MCF 10A (cell line): Measurements from ENCODE around the gene DQX1. TPM values are rescaled to one million over a fixed set of nuclear protein-coding genes. Genes with fewer than 3 reads are reported as not detected.
"Not testable (repeated sequence)": the region's sequence is repeated elsewhere in the genome, so short reads cannot be mapped to it uniquely, and the experiment has no call there.

ENCODE experiments used
- BruUV-seq: library from RNA; stranded (reverse); fragments of 400-500 nt; replicated peaks from 2 replicates; lab custom pipeline; 2021; lab: Mats Ljungman, UMichigan
- CTCF ChIA-PET: fragments of 300-600 bp; sonication (Branson Sonifier 250); formaldehyde crosslinking; extraction: SDS; loops from one replicate; lab custom pipeline; 2021; ENCODE audit warnings: antibody characterized with exemption, inconsistent platforms; lab: Yijun Ruan, JAX
- POLR2A ChIA-PET: fragments of 300-600, 350-650 bp; sonication (Branson Sonifier 250); formaldehyde crosslinking; extraction: SDS; loops from one replicate; lab custom pipeline; 2020; ENCODE audit warnings: antibody characterized with exemption, inconsistent platforms; lab: Yijun Ruan, JAX
- DNase-seq: peaks from one replicate; pipeline ENCODE4 v3.0.0-alpha.2; 2018; ENCODE audit not compliant: unreplicated experiment
- H3K27ac Mint-ChIP-seq: one replicate; pipeline ENCODE4 v1.8.0; 2022; ENCODE audit warnings: mild to moderate bottlenecking, low read depth, mixed read lengths; ENCODE audit not compliant: unreplicated experiment
- H3K27me3 Mint-ChIP-seq: one replicate; pipeline ENCODE4 v1.8.0; 2022; ENCODE audit warnings: mixed read lengths; ENCODE audit not compliant: insufficient read depth, unreplicated experiment
- H3K36me3 Mint-ChIP-seq: one replicate; pipeline ENCODE4 v1.8.0; 2022; ENCODE audit warnings: mild to moderate bottlenecking, moderate library complexity, mixed read lengths; ENCODE audit not compliant: insufficient read depth, unreplicated experiment
- H3K4me1 Mint-ChIP-seq: one replicate; pipeline ENCODE4 v1.8.0; 2022; ENCODE audit warnings: mixed read lengths; ENCODE audit not compliant: insufficient read depth, unreplicated experiment
- H3K4me3 Mint-ChIP-seq: one replicate; pipeline ENCODE4 v1.8.0; 2022; ENCODE audit warnings: mild to moderate bottlenecking, moderate library complexity, mixed read lengths; ENCODE audit not compliant: unreplicated experiment
- H3K9me3 Mint-ChIP-seq: one replicate; pipeline ENCODE4 v1.8.0; 2022; ENCODE audit warnings: mixed read lengths; ENCODE audit not compliant: unreplicated experiment
- CTCF ChIP-seq: fragments of 200-600 bp; IDR thresholded peaks from one replicate; pipeline ENCODE4 v1.8.0; 2022; ENCODE audit warnings: antibody characterized with exemption, mild to moderate bottlenecking; ENCODE audit not compliant: unreplicated experiment
- intact Hi-C: fragments of 100-400 bp; cut with micrococcal nuclease; formaldehyde crosslinking; loops from 2 replicates; pipeline ENCODE4 v1.14.1; 2022
- total RNA-seq: library from RNA; stranded (reverse); gene quantifications from 2 replicates; pipeline ENCODE4 v1.2.3, GENCODE V29; 2022

The DQX1 gene
- total RNA-seq, 1 experiment from 2014 or later: 4.3 TPM

GRCh38 chr2:74472086-74472944 is 53.7 kb downstream of the DQX1 start, which contains the start of gene MRPL53:
Gene MRPL53 (minus strand): TSS chr2:74472680. CDS start chr2:74472660, 20 bp downstream.
- CTCF ChIA-PET: interaction anchor here (0.6 to 1.3 kb wide), 4 partner anchors 10 to 345 kb away, joined by 3 to 18 read pairs (median 3); partner anchors contain the start of genes CCDC142, INO80B and TTC31
- no peaks in the 10 kb centered on the region for H3K27me3 Mint-ChIP-seq
- intact Hi-C loops: no loop called here

GRCh38 chr2:74471332-74472065 is 54.5 kb downstream of the DQX1 start:
- H3K9me3 Mint-ChIP-seq: no peaks in the 10 kb centered on the region
- DNase-seq: no peak
- intact Hi-C loops: no loop called here
- H3K27me3 Mint-ChIP-seq: no peaks in the 10 kb centered on the region
- no peak for TF ChIP-seq CTCF
- CTCF ChIA-PET: interaction anchor here (0.6 to 0.7 kb wide), 4 partner anchors 10 to 123 kb away, joined by 3 to 5 read pairs (median 4); partner anchors contain the start of gene INO80B
- peaks cover 8% of the 10 kb centered on the region for H3K4me1 Mint-ChIP-seq
- no TSS peak for BruUV-seq
- peak overlapping the region; percentile 97 for H3K27ac Mint-ChIP-seq
- peak overlapping the region; percentile 94 for H3K4me3 Mint-ChIP-seq
- POLR2A ChIA-PET: interaction anchor here (1.1 to 5.7 kb wide), 6 partner anchors 11 to 61 kb away, joined by 3 to 84 read pairs (median 7); partner anchors contain the start of genes CCDC142, INO80B, TTC31 and WBP1
- H3K36me3 Mint-ChIP-seq: peaks cover 30% of the 10 kb centered on the region

More at GRCh38 chr2:74472086-74472944, 53.7 kb downstream of the DQX1 start, which contains the start of gene MRPL53:
- DNase-seq: peak; percentile 91
- TSS peak; percentile 94 for BruUV-seq
- peaks cover 8% of the 10 kb centered on the region for H3K4me1 Mint-ChIP-seq
- POLR2A ChIA-PET: interaction anchor here (0.6 to 5.7 kb wide), 12 partner anchors 9 to 735 kb away, joined by 3 to 84 read pairs (median 4); partner anchors contain the start of genes C2orf81, CCDC142, HTRA2 and INO80B
- H3K9me3 Mint-ChIP-seq: no peaks in the 10 kb centered on the region
- H3K36me3 Mint-ChIP-seq: peaks cover 36% of the 10 kb centered on the region
- TF ChIP-seq CTCF: no peak
- H3K27ac Mint-ChIP-seq: peak within 1 kb of the TSS; percentile 97
- H3K4me3 Mint-ChIP-seq: peak within 1 kb of the TSS; percentile 94

GRCh38 chr2:74470742-74471141 is 55.3 kb downstream of the DQX1 start:
- H3K27me3 Mint-ChIP-seq, DNase-seq, H3K4me1 Mint-ChIP-seq, BruUV-seq, H3K9me3 Mint-ChIP-seq, intact Hi-C loops, H3K27ac Mint-ChIP-seq: not testable (repeated sequence)
- CTCF ChIA-PET: interaction anchor here (0.6 kb wide), 1 partner anchor 9 kb away, joined by 5 read pairs; no protein-coding TSS in a partner anchor
- Mint-ChIP-seq H3K4me3 (peak overlapping the region; percentile 58), H3K36me3 (peaks cover 30% of the 10 kb centered on the region)
- POLR2A ChIA-PET: interaction anchor here (1.1 to 5.7 kb wide), 3 partner anchors 11 to 61 kb away, joined by 3 to 84 read pairs (median 54); partner anchors contain the start of genes CCDC142, INO80B, TTC31 and WBP1

Other genes starting within 250 kb of the DQX1 start
- 0.12 and 0.70 TPM in 2 replicates for gene SLC4A5, start 182.8 kb downstream of the DQX1 start, total RNA-seq
- 113 and 117 TPM in 2 replicates for gene DCTN1, start 145.9 kb downstream of the DQX1 start, total RNA-seq
- 4.3 and 5.6 TPM in 2 replicates for gene C2orf81, start 104.6 kb downstream of the DQX1 start, total RNA-seq
- 16.4 and 19.9 TPM in 2 replicates for gene WDR54, start 104.5 kb downstream of the DQX1 start, total RNA-seq
- 49.1 and 63.0 TPM in 2 replicates for gene RTKN, start 84.3 kb downstream of the DQX1 start, total RNA-seq
- 34.6 and 36.0 TPM in 2 replicates for gene INO80B, start 71.1 kb downstream of the DQX1 start, total RNA-seq
- gene WBP1, start 67.8 kb downstream of the DQX1 start, total RNA-seq: 45.7 and 46.5 TPM in 2 replicates
- gene MOGS, start 60.8 kb downstream of the DQX1 start, total RNA-seq: 60.4 and 67.9 TPM in 2 replicates
- 115 and 123 TPM in 2 replicates for gene MRPL53, start 53.6 kb downstream of the DQX1 start, total RNA-seq
- 10.1 and 16.4 TPM in 2 replicates for gene CCDC142, start 43.2 kb downstream of the DQX1 start, total RNA-seq
- gene TTC31, start 43.1 kb downstream of the DQX1 start, total RNA-seq: 17.6 and 18.1 TPM in 2 replicates
- gene LBX2, start 26.6 kb downstream of the DQX1 start, total RNA-seq: not detected in 2 replicates
- gene PCGF1, start 18.5 kb downstream of the DQX1 start, total RNA-seq: 37.5 and 41.6 TPM in 2 replicates
- gene TLX2, start 11.8 kb downstream of the DQX1 start, total RNA-seq: not detected in 2 replicates
- 138 and 140 TPM in 2 replicates for gene AUP1, start 3.5 kb upstream of the DQX1 start, total RNA-seq
- gene HTRA2, start 3.7 kb upstream of the DQX1 start, total RNA-seq: 27.6 and 33.0 TPM in 2 replicates
- 0.93 and 1.2 TPM in 2 replicates for gene LOXL3, start 27.7 kb upstream of the DQX1 start, total RNA-seq
- gene DOK1, start 28.5 kb upstream of the DQX1 start, total RNA-seq: 3.4 and 4.6 TPM in 2 replicates
- not detected in 2 replicates for gene M1AP, start 122.1 kb upstream of the DQX1 start, total RNA-seq
- 5.2 and 7.0 TPM in 2 replicates for gene SEMA4F, start 128.0 kb upstream of the DQX1 start, total RNA-seq